ENCODE results near the gene ANKMY1.

DNA sequence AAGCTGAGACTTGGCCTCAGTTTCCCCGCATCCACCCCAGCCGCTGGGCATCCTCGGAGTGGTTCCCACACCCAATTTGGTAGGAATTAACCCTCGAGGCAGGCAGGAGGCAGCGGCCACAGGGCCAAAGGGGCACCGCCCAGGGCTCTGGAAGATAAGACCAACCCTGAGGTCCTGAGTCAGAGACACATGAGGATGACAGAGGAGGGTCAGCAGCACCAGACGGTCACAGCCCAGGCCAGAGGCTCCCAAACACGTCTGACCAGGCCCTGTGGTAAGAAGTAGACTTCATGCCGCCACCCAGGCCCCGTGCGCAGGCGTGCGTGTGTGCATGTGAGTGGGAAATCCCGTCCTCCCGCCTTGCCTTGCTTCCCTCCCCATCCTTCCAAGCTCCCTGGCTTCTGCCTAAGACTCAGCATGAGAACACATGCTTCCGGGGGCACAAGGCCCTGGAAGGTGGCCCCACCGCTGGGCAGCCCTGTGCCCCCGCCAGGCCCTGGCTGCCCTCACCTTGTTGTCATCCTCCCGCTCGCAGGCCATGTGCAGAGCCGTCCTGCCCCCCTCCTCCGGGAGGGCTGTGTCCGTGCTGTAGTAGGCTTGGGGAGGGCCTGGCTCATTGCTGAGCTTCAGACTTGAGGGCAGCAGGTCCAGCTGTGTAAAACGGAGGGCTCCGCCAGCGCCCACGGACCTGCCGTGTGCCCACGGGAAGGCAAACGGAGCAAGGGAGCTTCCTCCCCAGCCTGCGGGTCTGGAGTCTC, 46.3 kb downstream of the ANKMY1 start:
- TF ChIP-seq POLR2A (IDR thresholded peaks at IDR 0.05) (no peak), POLR2AphosphoS5 (IDR thresholded peaks at IDR 0.05) (no peak)
- TF ChIP-seq, protein P1, sequence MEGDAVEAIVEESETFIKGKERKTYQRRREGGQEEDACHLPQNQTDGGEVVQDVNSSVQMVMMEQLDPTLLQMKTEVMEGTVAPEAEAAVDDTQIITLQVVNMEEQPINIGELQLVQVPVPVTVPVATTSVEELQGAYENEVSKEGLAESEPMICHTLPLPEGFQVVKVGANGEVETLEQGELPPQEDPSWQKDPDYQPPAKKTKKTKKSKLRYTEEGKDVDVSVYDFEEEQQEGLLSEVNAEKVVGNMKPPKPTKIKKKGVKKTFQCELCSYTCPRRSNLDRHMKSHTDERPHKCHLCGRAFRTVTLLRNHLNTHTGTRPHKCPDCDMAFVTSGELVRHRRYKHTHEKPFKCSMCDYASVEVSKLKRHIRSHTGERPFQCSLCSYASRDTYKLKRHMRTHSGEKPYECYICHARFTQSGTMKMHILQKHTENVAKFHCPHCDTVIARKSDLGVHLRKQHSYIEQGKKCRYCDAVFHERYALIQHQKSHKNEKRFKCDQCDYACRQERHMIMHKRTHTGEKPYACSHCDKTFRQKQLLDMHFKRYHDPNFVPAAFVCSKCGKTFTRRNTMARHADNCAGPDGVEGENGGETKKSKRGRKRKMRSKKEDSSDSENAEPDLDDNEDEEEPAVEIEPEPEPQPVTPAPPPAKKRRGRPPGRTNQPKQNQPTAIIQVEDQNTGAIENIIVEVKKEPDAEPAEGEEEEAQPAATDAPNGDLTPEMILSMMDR (IDR thresholded peaks at IDR 0.05 in 8 of 11, conservative IDR thresholded peaks at IDR 0.05 in 3 of 11): no peak

All from spleen (tissue), 7 donors.